ENCODE results near the gene SYNE2. TPM values are rescaled to one million over a fixed set of nuclear protein-coding genes. Genes with fewer than 3 reads are reported as not detected.

The SYNE2 gene
- total and polyA plus RNA-seq, 4 donors = 26.9 to 208 (median 67.9) TPM

DNA sequence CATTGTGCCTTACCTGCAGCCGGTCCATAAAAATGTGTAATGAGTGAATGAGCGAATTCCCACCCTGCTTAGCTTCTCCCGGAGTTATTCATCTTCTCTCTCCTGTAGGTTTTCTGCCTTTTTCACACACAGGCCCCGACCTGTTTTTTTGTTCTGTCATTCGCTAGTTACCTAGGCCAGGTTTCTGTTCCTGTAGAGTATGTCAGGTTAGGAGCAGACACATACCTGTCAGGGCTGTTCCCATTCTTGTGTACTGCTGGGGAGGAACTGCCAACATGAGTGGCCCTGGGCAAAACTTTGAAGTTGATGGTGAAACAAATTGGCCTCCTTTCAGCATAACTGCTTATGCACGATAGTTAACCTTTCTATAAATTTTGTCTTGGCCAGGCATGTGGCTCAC, 140.1 kb downstream of the SYNE2 start:
- ATAC-seq (ENCODE audit: insufficient read depth, low FRiP score) = no peak
- Histone ChIP-seq H3K9ac (ENCODE audit: insufficient read depth in 1 of 2, low read length in 2 of 2) (no peak overlapping the region), H3K27ac (ENCODE audit: low read depth in 1 of 2, low read length in 1 of 2) (no peak overlapping the region), H3K4me1 (ENCODE audit: control insufficient read depth in 5 of 5, insufficient read depth in 5 of 5, low read length in 5 of 5) (no peaks in the 10 kb centered on the region), H3K4me3 (no peak overlapping the region), H3K9me3 (ENCODE audit: control insufficient read depth in 4 of 4, insufficient read depth in 3 of 4, low read length in 3 of 4) (no peaks in the 10 kb centered on the region), H3K27me3 (ENCODE audit: control insufficient read depth in 3 of 3, insufficient read depth in 3 of 3, low read length in 2 of 3) (no peaks in the 10 kb centered on the region), H3K36me3 (ENCODE audit: control insufficient read depth in 4 of 4, insufficient read depth in 4 of 4, low read length in 4 of 4) (peaks cover 11 to 20% (median 13%) of the 10 kb centered on the region in 4 donors)
- no peak for TF ChIP-seq CTCF (IDR thresholded peaks at IDR 0.05; ENCODE audit: control extremely low read depth, extremely low read depth)
- 92 to 94% methylated on average over 6 of the region's 6 CpGs for WGBS, 2 donors
- no peak for DNase-seq

DNA sequence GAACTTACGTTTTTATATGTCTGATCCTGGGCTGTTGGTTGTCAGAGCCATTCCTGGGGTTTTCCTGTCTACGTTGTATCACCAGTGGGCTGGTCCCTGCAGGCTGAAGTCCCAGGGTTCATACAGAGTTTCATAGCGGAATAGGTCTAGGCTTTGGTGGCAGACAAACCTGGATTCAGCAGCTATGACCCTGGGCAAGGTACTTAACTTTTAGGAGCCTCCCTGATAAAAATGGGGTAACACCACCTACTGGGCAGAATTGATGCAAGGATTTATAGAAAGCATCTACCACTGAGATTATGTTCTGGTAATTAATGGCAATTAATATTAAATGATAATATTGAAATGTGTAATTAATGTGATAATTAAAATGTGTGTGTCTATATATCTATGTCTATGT, 141.2 kb downstream of the SYNE2 start:
- Histone ChIP-seq H3K4me1 (ENCODE audit: control insufficient read depth in 5 of 5, insufficient read depth in 5 of 5, low read length in 5 of 5) (no peaks in the 10 kb centered on the region), H3K27me3 (ENCODE audit: control insufficient read depth in 3 of 3, insufficient read depth in 3 of 3, low read length in 2 of 3) (no peaks in the 10 kb centered on the region), H3K36me3 (ENCODE audit: control insufficient read depth in 4 of 4, insufficient read depth in 4 of 4, low read length in 4 of 4) (peaks cover 12 to 25% (median 14%) of the 10 kb centered on the region in 4 donors), H3K9ac (ENCODE audit: insufficient read depth in 1 of 2, low read length in 2 of 2) (no peak overlapping the region), H3K27ac (ENCODE audit: low read depth in 1 of 2, low read length in 1 of 2) (no peak overlapping the region), H3K9me3 (ENCODE audit: control insufficient read depth in 4 of 4, insufficient read depth in 3 of 4, low read length in 3 of 4) (no peaks in the 10 kb centered on the region), H3K4me3 (no peak overlapping the region)
- WGBS, 2 donors = 93 to 98% methylated on average over 3 of the region's 3 CpGs
- no peak for TF ChIP-seq CTCF (IDR thresholded peaks at IDR 0.05; ENCODE audit: control extremely low read depth, extremely low read depth)
- peak in 1 of 3 donors; percentile 9 for DNase-seq
- no peak for ATAC-seq (ENCODE audit: insufficient read depth, low FRiP score)

DNA sequence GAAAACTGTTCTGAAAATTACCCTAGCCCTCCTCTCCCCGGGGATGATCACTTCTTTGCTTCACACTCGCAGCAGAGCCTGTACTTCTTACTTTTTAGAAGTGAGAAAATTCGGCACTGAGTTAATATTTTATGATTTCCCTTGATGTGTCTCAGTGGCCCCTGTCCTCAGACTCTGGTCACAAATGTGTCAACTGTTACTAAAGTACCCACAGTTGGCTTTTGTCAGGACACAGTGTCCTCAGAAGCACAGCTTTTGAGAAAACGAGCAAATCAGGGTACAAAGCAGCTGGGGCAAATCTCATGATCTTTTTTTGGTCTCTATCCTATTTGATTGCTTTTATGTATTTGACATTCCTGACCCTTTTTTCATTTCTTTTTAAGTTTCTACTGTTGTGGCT, 142.5 kb downstream of the SYNE2 start:
- Histone ChIP-seq H3K9me3 (ENCODE audit: control insufficient read depth in 4 of 4, insufficient read depth in 3 of 4, low read length in 3 of 4) (no peaks in the 10 kb centered on the region), H3K4me3 (no peak overlapping the region), H3K9ac (ENCODE audit: insufficient read depth in 1 of 2, low read length in 2 of 2) (no peak overlapping the region), H3K36me3 (ENCODE audit: control insufficient read depth in 4 of 4, insufficient read depth in 4 of 4, low read length in 4 of 4) (peaks cover 18 to 33% (median 22%) of the 10 kb centered on the region in 4 donors), H3K4me1 (ENCODE audit: control insufficient read depth in 5 of 5, insufficient read depth in 5 of 5, low read length in 5 of 5) (no peaks in the 10 kb centered on the region), H3K27ac (ENCODE audit: low read depth in 1 of 2, low read length in 1 of 2) (no peak overlapping the region), H3K27me3 (ENCODE audit: control insufficient read depth in 3 of 3, insufficient read depth in 3 of 3, low read length in 2 of 3) (no peaks in the 10 kb centered on the region)
- ATAC-seq (ENCODE audit: insufficient read depth, low FRiP score) (no peak), DNase-seq (no peak)
- WGBS, 2 donors = 75 to 83% methylated on average over 4 of the region's 4 CpGs
- TF ChIP-seq CTCF (IDR thresholded peaks at IDR 0.05; ENCODE audit: control extremely low read depth, extremely low read depth) = no peak

GRCh38 chr14:63996016-63996415, 143.2 kb downstream of the SYNE2 start:
- no peak for ATAC-seq (ENCODE audit: insufficient read depth, low FRiP score)

More at GRCh38 chr14:63996016-63996415, 143.2 kb downstream of the SYNE2 start:
- no peaks in the 10 kb centered on the region for H3K4me1 ChIP-seq (ENCODE audit: control insufficient read depth in 5 of 5, insufficient read depth in 5 of 5, low read length in 5 of 5)
- no peak for DNase-seq
- H3K27ac ChIP-seq (ENCODE audit: low read depth in 1 of 2, low read length in 1 of 2) = no peak overlapping the region
- no peaks in the 10 kb centered on the region for H3K9me3 ChIP-seq (ENCODE audit: control insufficient read depth in 4 of 4, insufficient read depth in 3 of 4, low read length in 3 of 4)
- no peak overlapping the region for H3K4me3 ChIP-seq
- H3K27me3 ChIP-seq (ENCODE audit: control insufficient read depth in 3 of 3, insufficient read depth in 3 of 3, low read length in 2 of 3) = no peaks in the 10 kb centered on the region
- TF ChIP-seq CTCF (IDR thresholded peaks at IDR 0.05; ENCODE audit: control extremely low read depth, extremely low read depth) = no peak
- 85 to 91% methylated on average over 4 of the region's 4 CpGs for WGBS, 2 donors
- H3K36me3 ChIP-seq (ENCODE audit: control insufficient read depth in 4 of 4, insufficient read depth in 4 of 4, low read length in 4 of 4) = peaks cover 17 to 36% (median 29%) of the 10 kb centered on the region in 4 donors
- no peak overlapping the region for H3K9ac ChIP-seq (ENCODE audit: insufficient read depth in 1 of 2, low read length in 2 of 2)

All from lung (tissue), 12 donors.